Skeletal muscle satellite cell (primary cell): ENCODE results near the gene SLF2.
"Not testable (repeated sequence)": the region's sequence is repeated elsewhere in the genome, so short reads cannot be mapped to it uniquely, and the experiment has no call there.

Experiments
- H3K27me3 ChIP-seq: 2 replicates; pipeline ENCODE4 v1.7.0; 2013; ENCODE audit warnings: low read length; ENCODE audit not compliant: control insufficient read depth, insufficient read depth
- H3K36me3 ChIP-seq: 2 replicates; pipeline ENCODE4 v1.7.0; 2013; ENCODE audit warnings: mild to moderate bottlenecking, control low read depth, low read length; ENCODE audit not compliant: insufficient read depth
- H3K4me1 ChIP-seq: 2 replicates; pipeline ENCODE4 v1.7.0; 2013; ENCODE audit warnings: low read length; ENCODE audit not compliant: control insufficient read depth, insufficient read depth
- H3K4me2 ChIP-seq: 2 replicates; pipeline ENCODE4 v1.7.0; 2013; ENCODE audit warnings: mild to moderate bottlenecking, low read length
- H3K4me3 ChIP-seq: 2 replicates; pipeline ENCODE4 v1.7.0; 2013; ENCODE audit warnings: low read length
- H3K9ac ChIP-seq: 2 replicates; pipeline ENCODE4 v1.7.0; 2013; ENCODE audit warnings: mild to moderate bottlenecking, low read depth, low read length, moderate library complexity
- H3K9me3 ChIP-seq: replicated peaks from 2 replicates; pipeline ENCODE4 v1.7.0; 2013; ENCODE audit warnings: mild to moderate bottlenecking, control low read depth, low read length

The SLF2 gene

DNA sequence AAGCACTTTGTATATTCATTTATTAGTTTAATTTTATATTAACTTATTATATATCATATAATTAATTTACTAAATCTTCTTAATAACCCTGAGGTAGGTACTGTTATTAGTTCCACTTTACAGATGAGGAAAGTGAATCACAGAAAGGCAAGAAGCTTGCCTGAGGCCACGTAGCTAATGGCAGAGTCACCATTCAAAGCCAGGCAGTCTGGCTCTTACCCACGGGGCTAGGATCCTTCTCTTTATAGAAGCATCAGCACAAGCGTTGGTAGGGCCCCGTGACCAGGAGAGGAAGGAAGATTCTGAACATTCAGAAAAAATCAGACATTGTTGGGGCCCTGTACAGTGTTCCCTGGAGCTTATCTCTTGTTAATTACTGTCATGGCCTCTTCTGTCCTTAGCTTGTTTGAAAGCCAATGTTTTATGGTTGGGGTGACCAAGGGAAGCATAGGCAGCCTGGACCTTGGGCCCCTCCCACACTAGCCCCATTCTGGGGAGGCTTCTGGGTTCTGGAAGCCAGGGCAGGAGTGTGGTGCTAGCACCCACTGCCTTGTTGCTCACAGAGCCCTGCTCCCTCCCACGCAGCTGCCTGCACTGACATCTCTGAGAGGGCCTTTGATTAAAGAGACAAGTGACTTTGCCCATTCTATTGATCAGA lies 31.1 kb upstream of the SLF2 start:
- peaks cover 4% of the 10 kb centered on the region for H3K27me3 ChIP-seq
- H3K9me3 ChIP-seq, result no peaks in the 10 kb centered on the region
- H3K36me3 ChIP-seq, result no peaks in the 10 kb centered on the region
- H3K4me3 ChIP-seq, result no peak overlapping the region
- peak overlapping the region; percentile 69 for H3K4me2 ChIP-seq
- H3K9ac ChIP-seq, result peak overlapping the region; percentile 55
- peaks cover 32% of the 10 kb centered on the region for H3K4me1 ChIP-seq

DNA sequence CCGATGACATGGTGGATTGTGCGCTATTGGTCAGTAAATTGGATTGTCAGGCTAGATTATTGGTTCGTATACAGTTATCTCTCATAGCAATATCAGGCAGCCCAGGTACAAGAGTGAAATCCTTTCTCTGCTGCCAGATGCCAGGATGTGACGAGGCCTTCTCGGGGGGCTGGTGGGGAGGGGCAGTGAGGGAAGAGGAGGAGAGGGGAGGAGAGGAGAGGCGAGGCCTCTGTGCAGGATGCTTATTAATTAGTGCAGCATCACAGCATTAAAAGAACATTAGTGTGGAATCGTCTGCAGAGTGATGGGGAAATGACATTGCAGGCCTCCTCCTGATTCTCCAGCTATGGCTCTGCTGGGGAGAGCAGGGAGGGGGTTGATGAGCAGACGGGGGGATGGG lies 30.5 kb upstream of the SLF2 start:
- peaks cover 4% of the 10 kb centered on the region for H3K27me3 ChIP-seq
- no peaks in the 10 kb centered on the region for H3K36me3 ChIP-seq
- H3K9me3 ChIP-seq, result no peaks in the 10 kb centered on the region
- H3K4me1 ChIP-seq, result peaks cover 38% of the 10 kb centered on the region
- H3K4me3 ChIP-seq, result peak overlapping the region; percentile 40
- H3K9ac ChIP-seq, result peak overlapping the region; percentile 55
- H3K4me2 ChIP-seq, result peak overlapping the region; percentile 69

DNA sequence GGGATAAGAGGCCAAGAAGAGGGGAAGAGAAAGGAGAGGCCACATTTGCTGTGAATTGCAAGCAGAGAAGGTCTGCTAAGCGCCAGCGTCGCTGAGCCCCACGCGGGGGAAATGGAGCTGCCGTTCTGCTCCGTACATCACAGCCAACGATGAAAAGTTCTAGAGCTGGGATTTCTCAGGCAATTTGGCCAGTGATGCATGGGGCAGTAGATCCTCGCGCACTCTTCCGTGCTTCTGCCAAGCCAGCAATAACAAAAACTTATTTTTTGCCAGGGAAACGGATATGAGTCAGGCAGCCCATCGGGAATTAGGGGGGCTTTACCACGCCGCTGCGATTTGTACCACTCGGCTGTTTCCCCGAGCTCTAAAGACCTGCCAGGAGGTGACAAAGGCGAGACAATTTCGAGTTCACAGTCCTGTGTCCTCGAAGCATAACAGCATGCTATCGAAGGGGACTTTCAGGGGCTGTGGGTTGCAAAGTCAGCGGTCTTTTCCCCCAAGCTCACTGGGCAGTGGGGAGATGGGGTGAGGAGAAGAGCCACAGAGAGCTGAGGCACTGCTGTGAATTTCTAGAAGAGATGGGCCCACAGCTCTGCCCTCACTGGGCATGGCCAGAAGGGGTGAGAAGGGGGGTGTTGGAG lies 30.0 kb upstream of the SLF2 start:
- Histone ChIP-seq H3K27me3 (peaks cover 4% of the 10 kb centered on the region), H3K4me3 (peak overlapping the region; percentile 40), H3K9me3 (no peaks in the 10 kb centered on the region), H3K4me1 (peaks cover 43% of the 10 kb centered on the region), H3K9ac (peak overlapping the region; percentile 55), H3K4me2 (peak overlapping the region; percentile 69), H3K36me3 (no peaks in the 10 kb centered on the region)

DNA sequence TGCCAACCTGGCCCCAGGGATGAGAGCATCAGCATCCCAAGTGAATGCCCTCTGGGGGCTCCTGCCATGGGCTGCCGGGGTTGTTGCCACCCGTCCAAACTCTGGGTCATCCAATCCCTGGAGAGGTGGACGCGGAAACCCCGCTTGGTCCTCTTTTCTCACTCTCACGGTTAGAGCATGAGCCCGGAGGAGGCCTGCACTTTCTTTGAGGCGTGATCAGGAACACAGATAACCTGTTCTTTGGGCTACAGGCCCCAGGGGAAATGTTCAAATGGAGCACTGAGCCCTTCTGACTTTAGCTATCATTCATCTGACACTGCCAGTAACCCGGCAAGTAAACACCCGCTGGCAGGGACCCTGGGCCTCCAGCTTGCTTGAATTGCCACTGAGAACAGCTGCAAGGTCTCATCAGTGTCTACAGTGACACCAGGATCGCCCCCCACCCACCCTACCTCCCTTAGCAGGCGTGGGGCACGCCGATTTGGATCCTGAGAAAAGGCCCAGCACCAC lies 29.4 kb upstream of the SLF2 start:
- no peaks in the 10 kb centered on the region for H3K9me3 ChIP-seq
- peaks cover 4% of the 10 kb centered on the region for H3K27me3 ChIP-seq
- peak overlapping the region; percentile 69 for H3K4me2 ChIP-seq
- no peaks in the 10 kb centered on the region for H3K36me3 ChIP-seq
- peak overlapping the region; percentile 53 for H3K9ac ChIP-seq
- H3K4me1 ChIP-seq, result peaks cover 45% of the 10 kb centered on the region
- H3K4me3 ChIP-seq, result no peak overlapping the region

DNA sequence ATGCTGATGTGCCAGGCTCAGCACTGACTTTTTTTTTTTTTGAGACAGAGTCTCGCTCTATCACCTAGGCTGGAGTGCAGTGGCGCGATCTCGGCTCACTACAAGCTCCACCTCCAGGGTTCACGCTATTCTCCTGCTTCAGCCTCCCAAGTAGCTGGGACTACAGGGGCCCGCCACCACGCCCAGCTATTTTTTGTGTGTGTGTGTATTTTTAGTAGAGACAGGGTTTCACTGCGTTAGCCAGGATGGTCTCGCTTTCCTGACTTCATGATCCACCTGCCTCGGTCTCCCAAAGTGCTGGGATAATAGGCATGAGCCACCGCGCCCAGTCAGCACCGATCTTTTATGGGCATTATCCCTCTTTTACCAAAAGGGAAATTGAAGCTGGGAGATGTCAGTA lies 27.2 kb upstream of the SLF2 start:
- H3K4me3 ChIP-seq, H3K27me3 ChIP-seq, H3K4me2 ChIP-seq, H3K36me3 ChIP-seq, H3K9me3 ChIP-seq: not testable (repeated sequence)
- Histone ChIP-seq H3K9ac (peak overlapping the region; percentile 14), H3K4me1 (peaks cover 59% of the 10 kb centered on the region)

DNA sequence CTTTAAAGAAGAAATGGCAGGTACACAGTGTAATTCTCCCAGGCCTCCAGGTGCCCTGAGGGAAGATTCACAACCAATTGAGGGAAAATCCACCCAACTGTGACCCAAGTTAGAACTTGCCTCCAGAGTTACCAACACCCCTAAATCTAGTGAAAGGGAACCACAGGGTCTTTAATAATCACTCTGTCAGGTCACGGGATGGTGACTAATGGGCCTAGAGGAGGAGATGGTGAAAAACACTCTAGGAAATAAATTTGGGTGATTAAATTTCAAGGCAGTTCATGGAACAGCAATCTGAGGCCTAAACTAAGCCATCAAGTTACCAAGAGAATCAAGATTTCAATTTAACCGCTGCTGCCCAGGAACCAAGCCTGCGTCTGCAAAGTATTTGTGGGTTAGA lies 26.7 kb upstream of the SLF2 start:
- Histone ChIP-seq H3K4me2 (no peak overlapping the region), H3K27me3 (no peaks in the 10 kb centered on the region), H3K9me3 (no peaks in the 10 kb centered on the region), H3K4me1 (peaks cover 63% of the 10 kb centered on the region), H3K9ac (peak overlapping the region; percentile 14), H3K36me3 (no peaks in the 10 kb centered on the region), H3K4me3 (no peak overlapping the region)

DNA sequence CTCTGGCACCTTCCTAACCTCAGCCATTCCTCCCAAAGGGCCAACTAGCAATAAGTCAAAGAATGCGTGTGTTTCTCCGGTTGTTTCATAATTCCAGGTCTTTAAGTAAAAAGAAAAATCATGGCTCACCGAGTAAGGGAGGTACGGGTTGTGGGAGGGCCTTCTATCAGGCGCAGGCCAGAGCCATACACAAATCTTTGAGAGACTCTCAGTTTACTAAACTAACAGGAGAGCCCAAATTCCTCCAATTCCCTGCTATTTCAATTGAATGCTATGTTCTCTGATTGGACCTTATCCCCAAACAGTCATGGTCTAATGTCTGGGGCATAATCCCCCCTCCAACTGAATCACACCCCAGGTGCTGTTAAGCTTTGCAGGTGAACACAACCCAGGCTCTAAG lies 26.2 kb upstream of the SLF2 start:
- Histone ChIP-seq H3K9ac (peak overlapping the region; percentile 14), H3K4me2 (peak overlapping the region; percentile 17), H3K36me3 (no peaks in the 10 kb centered on the region), H3K27me3 (no peaks in the 10 kb centered on the region), H3K4me3 (no peak overlapping the region), H3K4me1 (peaks cover 67% of the 10 kb centered on the region), H3K9me3 (no peaks in the 10 kb centered on the region)

DNA sequence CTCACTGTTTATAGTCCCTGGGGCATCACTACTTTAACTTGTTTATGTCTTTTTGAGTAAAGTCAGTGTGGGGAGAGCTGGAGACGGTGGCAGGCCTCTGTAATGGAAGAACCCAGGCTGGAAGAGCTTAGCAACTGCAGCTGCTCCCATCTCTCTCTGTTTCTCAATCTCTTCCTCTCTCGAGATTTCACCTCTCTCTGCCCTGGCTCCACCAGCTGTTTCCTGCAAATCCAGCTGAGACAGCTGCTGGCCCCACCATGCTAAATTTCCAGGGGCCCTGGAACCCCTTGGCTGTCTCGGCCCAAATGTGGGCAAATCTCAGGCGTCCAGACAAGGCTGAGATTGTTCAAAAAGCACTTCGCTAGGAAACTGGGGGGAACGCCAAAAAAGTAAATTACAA lies 25.8 kb upstream of the SLF2 start:
- H3K4me2 ChIP-seq, result peak overlapping the region; percentile 17
- no peaks in the 10 kb centered on the region for H3K36me3 ChIP-seq
- H3K27me3 ChIP-seq, result no peaks in the 10 kb centered on the region
- peaks cover 64% of the 10 kb centered on the region for H3K4me1 ChIP-seq
- H3K9ac ChIP-seq, result no peak overlapping the region
- no peaks in the 10 kb centered on the region for H3K9me3 ChIP-seq
- H3K4me3 ChIP-seq, result no peak overlapping the region

DNA sequence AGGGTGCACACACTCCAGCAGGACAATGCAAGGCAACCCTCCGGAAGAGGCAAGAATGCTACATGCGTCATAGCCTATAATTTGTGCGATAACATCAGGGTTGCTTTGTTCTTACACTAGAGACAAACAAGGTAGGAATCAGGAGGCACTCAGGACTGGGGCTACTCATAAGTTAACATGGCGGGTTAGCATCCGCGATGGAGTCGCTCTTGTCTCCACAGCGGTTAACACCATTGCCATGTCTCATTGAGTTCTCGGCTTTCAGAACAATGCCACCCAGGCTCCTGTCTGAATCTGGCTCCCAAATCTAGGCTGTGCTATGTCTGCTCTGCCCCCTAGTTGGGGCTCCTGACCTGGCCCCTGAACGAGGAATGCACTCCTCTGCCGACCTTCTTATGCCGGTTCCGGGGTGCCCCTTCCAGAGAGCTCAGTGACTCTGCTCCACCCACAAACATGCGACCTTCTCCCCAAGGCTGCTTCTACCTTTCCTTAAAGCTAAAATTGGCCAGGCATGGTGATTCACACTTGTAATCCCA lies 24.9 kb upstream of the SLF2 start:
- H3K9ac ChIP-seq, result no peak overlapping the region
- no peaks in the 10 kb centered on the region for H3K36me3 ChIP-seq
- no peaks in the 10 kb centered on the region for H3K9me3 ChIP-seq
- H3K4me1 ChIP-seq, result peaks cover 55% of the 10 kb centered on the region
- H3K27me3 ChIP-seq, result no peaks in the 10 kb centered on the region
- no peak overlapping the region for H3K4me3 ChIP-seq
- H3K4me2 ChIP-seq, result no peak overlapping the region

DNA sequence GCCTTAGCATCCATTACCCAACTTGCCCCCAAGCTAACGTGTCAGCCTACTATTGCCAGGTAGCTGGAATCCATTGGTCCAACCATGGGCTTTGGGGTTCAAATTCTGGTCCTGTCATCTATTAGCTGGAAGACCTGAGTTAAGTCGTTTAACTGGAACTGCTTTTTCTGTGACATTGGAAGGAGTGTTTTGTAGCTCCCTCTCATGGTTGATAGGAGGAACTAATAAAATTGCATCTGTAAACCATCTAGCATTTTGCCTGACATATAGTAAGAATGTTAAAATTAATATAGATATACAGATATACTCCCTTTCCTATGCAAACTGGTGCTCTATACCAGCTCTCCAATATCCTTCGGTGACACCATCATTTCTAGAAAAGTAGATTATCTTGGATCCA lies 23.8 kb upstream of the SLF2 start:
- H3K27me3 ChIP-seq, result no peaks in the 10 kb centered on the region
- H3K9ac ChIP-seq, result no peak overlapping the region
- H3K4me2 ChIP-seq, result no peak overlapping the region
- H3K4me3 ChIP-seq, result no peak overlapping the region
- H3K36me3 ChIP-seq, result no peaks in the 10 kb centered on the region
- no peaks in the 10 kb centered on the region for H3K9me3 ChIP-seq
- H3K4me1 ChIP-seq, result peaks cover 47% of the 10 kb centered on the region

DNA sequence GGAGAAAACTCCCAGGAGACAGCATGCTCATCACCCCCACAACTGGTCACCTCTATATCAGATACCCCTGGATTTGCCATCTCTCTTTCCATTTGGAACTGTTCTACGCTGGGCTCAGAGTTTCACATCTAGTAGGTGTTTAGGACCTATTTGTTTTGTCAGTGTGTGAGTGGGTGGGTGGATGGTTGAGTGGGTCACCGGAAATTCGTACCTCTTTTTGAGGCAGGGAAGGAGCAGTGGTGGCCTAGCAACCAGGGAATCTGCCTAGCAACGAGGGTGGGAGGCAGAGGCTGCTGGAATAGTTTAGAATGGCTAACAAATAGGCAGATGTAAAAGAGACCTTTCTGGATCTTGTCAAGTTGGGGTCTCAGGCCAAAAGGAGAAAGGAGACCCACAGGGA lies 23.2 kb upstream of the SLF2 start:
- Histone ChIP-seq H3K4me3 (no peak overlapping the region), H3K4me1 (peaks cover 47% of the 10 kb centered on the region), H3K9me3 (no peaks in the 10 kb centered on the region), H3K27me3 (no peaks in the 10 kb centered on the region), H3K36me3 (no peaks in the 10 kb centered on the region), H3K4me2 (no peak overlapping the region), H3K9ac (no peak overlapping the region)
